Neural cell (in vitro differentiated cells): ENCODE measurements around the gene CD300LF. TPM values are rescaled to one million over a fixed set of nuclear protein-coding genes. Genes with fewer than 3 reads are reported as not detected.

Source experiments
- H2AFZ ChIP-seq: fragments of 200-600, 300-800 bp; sonication (generic), shearing (Covaris generic); 2 replicates; pipeline ENCODE4 v1.6.0; 2014; ENCODE audit warnings: low read depth, mild to moderate bottlenecking, antibody characterized with exemption, low read length, moderate library complexity
- H3F3A ChIP-seq: fragments of 200-600 bp; shearing (Covaris generic); 2 replicates; pipeline ENCODE4 v1.6.1; 2016; ENCODE audit warnings: mild to moderate bottlenecking, moderate library complexity, mixed read lengths, antibody characterized with exemption, low read length; ENCODE audit not compliant: insufficient read depth, poor library complexity, severe bottlenecking
- H3K27ac ChIP-seq: fragments of 200-600, 300-800 bp; sonication (generic), shearing (Covaris generic); 2 replicates; pipeline ENCODE4 v1.5.1; 2014; ENCODE audit warnings: mild to moderate bottlenecking, low read length, moderate library complexity
- H3K27me3 ChIP-seq: fragments of 300-800, 200-600 bp; sonication (generic), shearing (Covaris generic); 2 replicates; pipeline ENCODE4 v1.6.0; 2014; ENCODE audit warnings: mild to moderate bottlenecking, low read depth, low read length, moderate library complexity; ENCODE audit not compliant: insufficient read depth
- H3K36me3 ChIP-seq: fragments of 300-800, 200-600 bp; sonication (generic), shearing (Covaris generic); 2 replicates; pipeline ENCODE4 v1.5.1; 2014; ENCODE audit warnings: mild to moderate bottlenecking, antibody characterized with exemption, low read length, moderate library complexity; ENCODE audit not compliant: insufficient read depth
- H3K4me2 ChIP-seq: fragments of 300-800, 200-600 bp; sonication (generic), shearing (Covaris generic); 2 replicates; pipeline ENCODE4 v1.6.0; 2014; ENCODE audit warnings: mild to moderate bottlenecking, low read length
- H3K4me3 ChIP-seq: fragments of 300-800, 200-600 bp; sonication (generic), shearing (Covaris generic); 2 replicates; pipeline ENCODE4 v1.5.1; 2014; ENCODE audit warnings: mild to moderate bottlenecking, low read length, moderate library complexity
- H3K79me2 ChIP-seq: fragments of 200-600 bp; shearing (Covaris generic); replicated peaks from 2 replicates; pipeline ENCODE4 v1.6.0; 2014; ENCODE audit warnings: mild to moderate bottlenecking, low read length, moderate library complexity; ENCODE audit not compliant: insufficient read depth
- H3K9ac ChIP-seq: fragments of 300-800, 200-600 bp; sonication (generic), shearing (Covaris generic); 2 replicates; pipeline ENCODE4 v1.6.1; 2016; ENCODE audit warnings: mild to moderate bottlenecking, low read length, mixed read lengths
- H3K9me2 ChIP-seq: fragments of 200-600 bp; shearing (Covaris generic); 2 replicates; pipeline ENCODE4 v1.6.1; 2016; ENCODE audit warnings: mild to moderate bottlenecking, low read length, mixed read lengths; ENCODE audit not compliant: insufficient read depth
- H3K9me3 ChIP-seq: fragments of 200-600, 300-800 bp; sonication (generic), shearing (Covaris generic); 2 replicates; pipeline ENCODE4 v1.6.1; 2016; ENCODE audit warnings: mild to moderate bottlenecking, mixed run types, low read length, moderate library complexity, mixed read lengths
- H4K20me1 ChIP-seq: fragments of 200-600 bp; shearing (Covaris generic); 2 replicates; pipeline ENCODE4 v1.6.1; 2016; ENCODE audit warnings: mild to moderate bottlenecking, mixed run types; ENCODE audit not compliant: insufficient read depth
- EZH2 ChIP-seq: fragments of 200-600, 300-800 bp; shearing (Covaris generic), sonication (generic); IDR thresholded peaks from 2 replicates; pipeline ENCODE4 v1.6.1; 2014; ENCODE audit warnings: antibody characterized with exemption, low read length, borderline replicate concordance, mild to moderate bottlenecking; ENCODE audit not compliant: insufficient read depth, poor library complexity, severe bottlenecking
- polyA plus RNA-seq: library from polyadenylated mRNA; depleted of rRNA; stranded (reverse); fragments of >200 nt; gene quantifications from 2 replicates; pipeline ENCODE4 v1.2.3, GENCODE V29; 2014

CD300LF gene
- polyA plus RNA-seq, 1 donor from 2014 or later: not detected

GRCh38 chr17:74644419-74644818 is 68.3 kb downstream of the CD300LF start:
- H3K9me3 ChIP-seq: no peaks in the 10 kb centered on the region
- H3K9me2 ChIP-seq: no peaks in the 10 kb centered on the region
- TF ChIP-seq EZH2: no peak
- no peak overlapping the region for H3K27ac ChIP-seq
- no peaks in the 10 kb centered on the region for H3K79me2 ChIP-seq
- H4K20me1 ChIP-seq: no peaks in the 10 kb centered on the region
- no peaks in the 10 kb centered on the region for H3K36me3 ChIP-seq
- H3K9ac ChIP-seq: no peak overlapping the region
- no peak overlapping the region for H2AFZ ChIP-seq
- H3F3A ChIP-seq: no peaks in the 10 kb centered on the region
- H3K4me2 ChIP-seq: no peak overlapping the region
- H3K27me3 ChIP-seq: no peaks in the 10 kb centered on the region
- no peak overlapping the region for H3K4me3 ChIP-seq

Other genes starting within 250 kb of the CD300LF start
- 0.35 TPM in 1 of 2 replicates, not detected in the other for gene CD300A, start 246.3 kb downstream of the CD300LF start, polyA plus RNA-seq
- not detected in 2 replicates for gene CD300LB, start 181.4 kb downstream of the CD300LF start, polyA plus RNA-seq
- 0.20 TPM in 1 of 2 replicates, not detected in the other for gene CD300C, start 166.8 kb downstream of the CD300LF start, polyA plus RNA-seq
- gene CD300H, start 145.4 kb downstream of the CD300LF start, polyA plus RNA-seq: not detected in 2 replicates
- not detected in 2 replicates for gene CD300LD, start 120.6 kb downstream of the CD300LF start, polyA plus RNA-seq
- gene CD300E, start 89.2 kb downstream of the CD300LF start, polyA plus RNA-seq: not detected in 2 replicates
- gene RAB37, start 24.3 kb upstream of the CD300LF start, polyA plus RNA-seq: 0.32 TPM in 1 of 2 replicates, not detected in the other
- gene NHERF1, start 35.7 kb upstream of the CD300LF start, polyA plus RNA-seq: 0.51 and 1.3 TPM in 2 replicates
- gene NAT9, start 63.4 kb upstream of the CD300LF start, polyA plus RNA-seq: 232 and 243 TPM in 2 replicates
- 0.04 TPM in 1 of 2 replicates, not detected in the other for gene GRIN2C, start 147.0 kb upstream of the CD300LF start, polyA plus RNA-seq
- gene FDXR, start 160.1 kb upstream of the CD300LF start, polyA plus RNA-seq: 14.4 and 16.1 TPM in 2 replicates
- gene FADS6, start 180.7 kb upstream of the CD300LF start, polyA plus RNA-seq: not detected in 2 replicates
- gene USH1G, start 210.3 kb upstream of the CD300LF start, polyA plus RNA-seq: not detected in 2 replicates
- gene OTOP2, start 211.3 kb upstream of the CD300LF start, polyA plus RNA-seq: not detected in 2 replicates
- gene OTOP3, start 223.0 kb upstream of the CD300LF start, polyA plus RNA-seq: not detected in 2 replicates